ENCODE results near the gene ARPC4. TPM values are rescaled to one million over a fixed set of nuclear protein-coding genes. Genes with fewer than 3 reads are reported as not detected.
"Not testable (repeated sequence)": the region's sequence is repeated elsewhere in the genome, so short reads cannot be mapped to it uniquely, and the experiment has no call there.

ARPC4 gene
- total RNA-seq, 2 donors from 2014 or later, result 323 to 381 TPM

- no peak for ATAC-seq
- Mint-ChIP-seq H3K4me1 (ENCODE audit: low read depth in 2 of 2) (peaks cover 10 to 11% of the 10 kb centered on the region in 2 donors), H3K27me3 (no peaks in the 10 kb centered on the region), H3K9me3 (no peaks in the 10 kb centered on the region), H3K4me3 (no peak overlapping the region), H3K36me3 (peaks cover 16% of the 10 kb centered on the region), H3K27ac (no peak overlapping the region)
- DNase-seq (ENCODE audit: low spot score), result no peak
These were observed 31.9 kb upstream of the ARPC4 start for GRCh38 chr3:9760779-9761505.

- Mint-ChIP-seq H3K27ac (no peak overlapping the region), H3K36me3 (peaks cover 16% of the 10 kb centered on the region), H3K4me1 (ENCODE audit: low read depth in 2 of 2) (peaks cover 13 to 18% of the 10 kb centered on the region in 2 donors), H3K4me3 (no peak overlapping the region), H3K27me3 (no peaks in the 10 kb centered on the region), H3K9me3 (no peaks in the 10 kb centered on the region)
- no peak for DNase-seq (ENCODE audit: low spot score)
- ATAC-seq, result no peak
These were observed 31.0 kb upstream of the ARPC4 start for GRCh38 chr3:9761919-9762318.

GRCh38 chr3:9762871-9763270 is 30.0 kb upstream of the ARPC4 start:
- no peaks in the 10 kb centered on the region for H3K27me3 Mint-ChIP-seq
- peaks cover 23 to 27% of the 10 kb centered on the region in 2 donors for H3K4me1 Mint-ChIP-seq (ENCODE audit: low read depth in 2 of 2)
- ATAC-seq (peak in 1 of 2 donors; percentile 52), DNase-seq (ENCODE audit: low spot score) (no peak)
- no peak overlapping the region for H3K27ac Mint-ChIP-seq
- H3K36me3 Mint-ChIP-seq, result peaks cover 16% of the 10 kb centered on the region
- H3K9me3 Mint-ChIP-seq, result no peaks in the 10 kb centered on the region
- H3K4me3 Mint-ChIP-seq, result no peak overlapping the region

GRCh38 chr3:9765865-9766264 is 27.0 kb upstream of the ARPC4 start:
- H3K27me3 Mint-ChIP-seq, result no peaks in the 10 kb centered on the region
- no peaks in the 10 kb centered on the region for H3K9me3 Mint-ChIP-seq
- H3K36me3 Mint-ChIP-seq, result peaks cover 3% of the 10 kb centered on the region
- ATAC-seq, result no peak
- peak overlapping the region in 1 of 2 donors; percentile 75 for H3K27ac Mint-ChIP-seq
- peaks cover 34 to 43% of the 10 kb centered on the region in 2 donors for H3K4me1 Mint-ChIP-seq (ENCODE audit: low read depth in 2 of 2)
- DNase-seq (ENCODE audit: low spot score), result no peak
- H3K4me3 Mint-ChIP-seq, result no peak overlapping the region

GRCh38 chr3:9767418-9767817 is 25.5 kb upstream of the ARPC4 start:
- no peak for ATAC-seq
- Mint-ChIP-seq H3K4me3 (peak overlapping the region; percentile 81), H3K27ac (peak overlapping the region; percentile 28 to 75), H3K27me3 (no peaks in the 10 kb centered on the region), H3K36me3 (no peaks in the 10 kb centered on the region), H3K9me3 (no peaks in the 10 kb centered on the region), H3K4me1 (ENCODE audit: low read depth in 2 of 2) (peaks cover 34 to 39% of the 10 kb centered on the region in 2 donors)
- DNase-seq (ENCODE audit: low spot score), result no peak

- peak overlapping the region; percentile 81 for H3K4me3 Mint-ChIP-seq
These were observed 24.6 kb upstream of the ARPC4 start for GRCh38 chr3:9768141-9768775.

GRCh38 chr3:9769012-9769411 is 23.9 kb upstream of the ARPC4 start:
- DNase-seq (ENCODE audit: low spot score) (no peak), ATAC-seq (no peak)
- no peaks in the 10 kb centered on the region for H3K36me3 Mint-ChIP-seq
- peak overlapping the region; percentile 28 to 75 for H3K27ac Mint-ChIP-seq
- H3K4me1 Mint-ChIP-seq (ENCODE audit: low read depth in 2 of 2), result peaks cover 34 to 39% of the 10 kb centered on the region in 2 donors
- no peaks in the 10 kb centered on the region for H3K27me3 Mint-ChIP-seq
- peak overlapping the region; percentile 81 for H3K4me3 Mint-ChIP-seq
- no peaks in the 10 kb centered on the region for H3K9me3 Mint-ChIP-seq

More at GRCh38 chr3:9768141-9768775, 24.6 kb upstream of the ARPC4 start:
- no peaks in the 10 kb centered on the region for H3K36me3 Mint-ChIP-seq
- ATAC-seq, result no peak
- peak overlapping the region; percentile 28 to 75 for H3K27ac Mint-ChIP-seq
- no peaks in the 10 kb centered on the region for H3K27me3 Mint-ChIP-seq
- DNase-seq (ENCODE audit: low spot score), result no peak
- no peaks in the 10 kb centered on the region for H3K9me3 Mint-ChIP-seq
- peaks cover 34 to 39% of the 10 kb centered on the region in 2 donors for H3K4me1 Mint-ChIP-seq (ENCODE audit: low read depth in 2 of 2)

- DNase-seq (ENCODE audit: low spot score) (peak; percentile 83), ATAC-seq (peak; percentile 95)
- Mint-ChIP-seq H3K36me3 (no peaks in the 10 kb centered on the region), H3K4me3 (peak within 1 kb of the TSS; percentile 81), H3K27ac (peak within 1 kb of the TSS; percentile 28 to 78), H3K9me3 (no peaks in the 10 kb centered on the region), H3K27me3 (no peaks in the 10 kb centered on the region), H3K4me1 (ENCODE audit: low read depth in 2 of 2) (peaks cover 34 to 39% of the 10 kb centered on the region in 2 donors)
These were observed 23.2 kb upstream of the ARPC4 start, which contains the start of gene CAMK1 for GRCh38 chr3:9769426-9770275. TSS of gene CAMK1 (minus strand) at chr3:9769947. CDS start at chr3:9767749, 2,198 bp downstream.

- DNase-seq (ENCODE audit: low spot score), result no peak
- ATAC-seq, result peak in 1 of 2 donors; percentile 8
- Mint-ChIP-seq H3K27ac (peak overlapping the region; percentile 26 to 78), H3K36me3 (no peaks in the 10 kb centered on the region), H3K9me3 (no peaks in the 10 kb centered on the region), H3K4me3 (peak overlapping the region; percentile 81), H3K4me1 (ENCODE audit: low read depth in 2 of 2) (peaks cover 31 to 39% of the 10 kb centered on the region in 2 donors), H3K27me3 (no peaks in the 10 kb centered on the region)
These were observed 22.5 kb upstream of the ARPC4 start for GRCh38 chr3:9770276-9770812.

- not testable (repeated sequence) for H3K27me3 Mint-ChIP-seq; ATAC-seq; H3K36me3 Mint-ChIP-seq; DNase-seq (ENCODE audit: low spot score); H3K9me3 Mint-ChIP-seq
- H3K4me3 Mint-ChIP-seq, result peak overlapping the region; percentile 81
- H3K4me1 Mint-ChIP-seq (ENCODE audit: low read depth in 2 of 2), result peaks cover 31 to 39% of the 10 kb centered on the region in 2 donors
- peak overlapping the region; percentile 26 to 78 for H3K27ac Mint-ChIP-seq
These were observed 21.9 kb upstream of the ARPC4 start for GRCh38 chr3:9771007-9771406.

- Mint-ChIP-seq H3K4me3 (no peak overlapping the region), H3K9me3 (no peaks in the 10 kb centered on the region), H3K4me1 (ENCODE audit: low read depth in 2 of 2) (peaks cover 44% of the 10 kb centered on the region in 2 donors), H3K27me3 (no peaks in the 10 kb centered on the region), H3K36me3 (peaks cover 1% of the 10 kb centered on the region), H3K27ac (peak overlapping the region; percentile 93 to 99)
- DNase-seq (ENCODE audit: low spot score), result no peak
- no peak for ATAC-seq
These were observed 15.8 kb upstream of the ARPC4 start for GRCh38 chr3:9776896-9777693.

- ATAC-seq (peak in 1 of 2 donors; percentile 3), DNase-seq (ENCODE audit: low spot score) (no peak)
- no peaks in the 10 kb centered on the region for H3K27me3 Mint-ChIP-seq
- peak overlapping the region; percentile 51 for H3K4me3 Mint-ChIP-seq
- H3K4me1 Mint-ChIP-seq (ENCODE audit: low read depth in 2 of 2), result peaks cover 49 to 50% of the 10 kb centered on the region in 2 donors
- peak overlapping the region; percentile 93 to 99 for H3K27ac Mint-ChIP-seq
- H3K36me3 Mint-ChIP-seq, result peaks cover 7% of the 10 kb centered on the region
- no peaks in the 10 kb centered on the region for H3K9me3 Mint-ChIP-seq
These were observed 15.2 kb upstream of the ARPC4 start for GRCh38 chr3:9777694-9778021.

Data from natural killer cell treated with Interleukin-12 subunit alpha and Interleukin-12 subunit beta and Interleukin-15 and Interleukin-18, amount 100 ng/mL, for 72 hours (primary cell).